ENCODE data around the gene EZH1.
A peak's percentile ranks its signal among the peaks of the same experiment; 100 is the strongest.

Gene EZH1

GRCh38 chr17:42691021-42691545 is 53.8 kb downstream of the EZH1 start:
- no peak overlapping the region for H3K4ac ChIP-seq (ENCODE audit: low read depth in 1 of 2, low read length in 2 of 2)
- H3K27ac ChIP-seq (ENCODE audit: low read length, poor library complexity, severe bottlenecking), result no peak overlapping the region
- H2BK12ac ChIP-seq (ENCODE audit: low read length in 2 of 2), result no peak overlapping the region
- H3K4me3 ChIP-seq (ENCODE audit: insufficient read depth in 1 of 2, low read depth in 1 of 2, low read length in 2 of 2), result no peak overlapping the region
- H4K8ac ChIP-seq (ENCODE audit: low read length), result no peak overlapping the region
- H2BK120ac ChIP-seq (ENCODE audit: low read depth, low read length), result no peak overlapping the region
- no peak overlapping the region for H3K9ac ChIP-seq (ENCODE audit: low read length)
- 93% methylated on average over 12 of the region's 12 CpGs for WGBS
- no peak overlapping the region for H3K4me2 ChIP-seq (ENCODE audit: low read length, poor library complexity, severe bottlenecking)
- no peaks in the 10 kb centered on the region for H3K4me1 ChIP-seq (ENCODE audit: control insufficient read depth, insufficient read depth, low read depth, low read length)
- DNase-seq, result no peak
- no peak overlapping the region for H2BK15ac ChIP-seq (ENCODE audit: low read depth, poor library complexity, severe bottlenecking)
- no peak overlapping the region for H2AK5ac ChIP-seq (ENCODE audit: low read length, severe bottlenecking)
- peak overlapping the region; percentile 41 for H4K91ac ChIP-seq (ENCODE audit: low read length)
- no peaks in the 10 kb centered on the region for H3K27me3 ChIP-seq (ENCODE audit: control insufficient read depth in 1 of 2, insufficient read depth in 1 of 2, low read length in 2 of 2)
- no peak overlapping the region for H3K14ac ChIP-seq (ENCODE audit: low read length in 2 of 2)
- H2AFZ ChIP-seq (ENCODE audit: low read depth, low read length), result no peak overlapping the region
- no peaks in the 10 kb centered on the region for H3K9me3 ChIP-seq (ENCODE audit: control insufficient read depth, low read length)
- no peak overlapping the region for H3K18ac ChIP-seq (ENCODE audit: low read depth in 1 of 2, low read length in 2 of 2)
- H3K36me3 ChIP-seq (ENCODE audit: control insufficient read depth in 1 of 2, insufficient read depth in 2 of 2, low read depth in 1 of 2, low read length in 2 of 2), result peaks cover 70 to 93% of the 10 kb centered on the region in 2 experiments
- H3K79me1 ChIP-seq (replicated peaks; ENCODE audit: low read length, poor library complexity, severe bottlenecking), result peaks cover 6% of the 10 kb centered on the region
- no peak overlapping the region for H2BK5ac ChIP-seq (ENCODE audit: low read depth, low read length, poor library complexity, severe bottlenecking)
- H3K23ac ChIP-seq (ENCODE audit: low read length in 2 of 2), result no peak overlapping the region

DNA sequence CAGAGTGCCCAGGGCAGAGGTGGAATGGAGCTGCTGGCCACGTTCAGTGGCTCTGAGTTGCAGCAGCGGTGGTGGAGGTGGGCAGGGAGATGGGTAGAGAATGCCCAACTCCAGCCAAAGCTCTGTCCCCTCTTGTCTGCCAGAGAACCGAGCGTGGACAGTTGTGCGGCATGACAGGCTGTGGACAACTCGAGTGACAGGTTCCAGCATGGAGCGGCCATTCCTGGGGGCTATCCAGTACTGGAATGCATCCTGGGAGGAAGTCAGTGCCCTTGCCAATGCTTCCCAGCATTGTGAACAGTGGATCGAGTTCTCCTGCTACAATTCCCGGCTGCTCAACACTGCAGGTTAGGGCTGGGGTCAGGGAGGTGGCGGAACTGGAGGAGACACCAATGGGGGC is 54.2 kb downstream of the EZH1 start:
- H3K4ac ChIP-seq (ENCODE audit: low read depth in 1 of 2, low read length in 2 of 2), result no peak overlapping the region
- H3K9me3 ChIP-seq (ENCODE audit: control insufficient read depth, low read length), result no peaks in the 10 kb centered on the region
- no peaks in the 10 kb centered on the region for H3K4me1 ChIP-seq (ENCODE audit: control insufficient read depth, insufficient read depth, low read depth, low read length)
- H3K27ac ChIP-seq (ENCODE audit: low read length, poor library complexity, severe bottlenecking), result no peak overlapping the region
- no peak overlapping the region for H3K4me2 ChIP-seq (ENCODE audit: low read length, poor library complexity, severe bottlenecking)
- no peak overlapping the region for H2BK5ac ChIP-seq (ENCODE audit: low read depth, low read length, poor library complexity, severe bottlenecking)
- no peak overlapping the region for H2BK15ac ChIP-seq (ENCODE audit: low read depth, poor library complexity, severe bottlenecking)
- no peak overlapping the region for H3K9ac ChIP-seq (ENCODE audit: low read length)
- no peak overlapping the region for H2AFZ ChIP-seq (ENCODE audit: low read depth, low read length)
- DNase-seq, result no peak
- H3K4me3 ChIP-seq (ENCODE audit: insufficient read depth in 1 of 2, low read depth in 1 of 2, low read length in 2 of 2), result no peak overlapping the region
- H2AK5ac ChIP-seq (ENCODE audit: low read length, severe bottlenecking), result no peak overlapping the region
- H3K79me1 ChIP-seq (replicated peaks; ENCODE audit: low read length, poor library complexity, severe bottlenecking), result peaks cover 6% of the 10 kb centered on the region
- H3K27me3 ChIP-seq (ENCODE audit: control insufficient read depth in 1 of 2, insufficient read depth in 1 of 2, low read length in 2 of 2), result no peaks in the 10 kb centered on the region
- H3K18ac ChIP-seq (ENCODE audit: low read depth in 1 of 2, low read length in 2 of 2), result no peak overlapping the region
- whole genome bisulfite sequencing, result 92% methylated on average over 10 of the region's 10 CpGs
- H2BK12ac ChIP-seq (ENCODE audit: low read length in 2 of 2), result no peak overlapping the region
- no peak overlapping the region for H4K91ac ChIP-seq (ENCODE audit: low read length)
- H2BK120ac ChIP-seq (ENCODE audit: low read depth, low read length), result no peak overlapping the region
- H3K23ac ChIP-seq (ENCODE audit: low read length in 2 of 2), result no peak overlapping the region
- H3K14ac ChIP-seq (ENCODE audit: low read length in 2 of 2), result no peak overlapping the region
- H4K8ac ChIP-seq (ENCODE audit: low read length), result no peak overlapping the region
- H3K36me3 ChIP-seq (ENCODE audit: control insufficient read depth in 1 of 2, insufficient read depth in 2 of 2, low read depth in 1 of 2, low read length in 2 of 2), result peaks cover 69 to 93% of the 10 kb centered on the region in 2 experiments

GRCh38 chr17:42687707-42688320 is 57.0 kb downstream of the EZH1 start:
- H3K4me1 ChIP-seq (ENCODE audit: control insufficient read depth, insufficient read depth, low read depth, low read length), result peaks cover 9% of the 10 kb centered on the region
- no peak overlapping the region for H2BK120ac ChIP-seq (ENCODE audit: low read depth, low read length)
- H2AK5ac ChIP-seq (ENCODE audit: low read length, severe bottlenecking), result no peak overlapping the region
- 89% methylated on average over 27 of the region's 27 CpGs for WGBS
- H3K9me3 ChIP-seq (ENCODE audit: control insufficient read depth, low read length), result no peaks in the 10 kb centered on the region
- no peaks in the 10 kb centered on the region for H3K27me3 ChIP-seq (ENCODE audit: control insufficient read depth in 1 of 2, insufficient read depth in 1 of 2, low read length in 2 of 2)
- H2AFZ ChIP-seq (ENCODE audit: low read depth, low read length), result no peak overlapping the region
- H3K18ac ChIP-seq (ENCODE audit: low read depth in 1 of 2, low read length in 2 of 2), result no peak overlapping the region
- DNase-seq, result no peak
- H2BK5ac ChIP-seq (ENCODE audit: low read depth, low read length, poor library complexity, severe bottlenecking), result no peak overlapping the region
- H3K27ac ChIP-seq (ENCODE audit: low read length, poor library complexity, severe bottlenecking), result no peak overlapping the region
- no peak overlapping the region for H4K91ac ChIP-seq (ENCODE audit: low read length)
- no peak overlapping the region for H2BK12ac ChIP-seq (ENCODE audit: low read length in 2 of 2)
- no peak overlapping the region for H3K4ac ChIP-seq (ENCODE audit: low read depth in 1 of 2, low read length in 2 of 2)
- H3K4me3 ChIP-seq (ENCODE audit: insufficient read depth in 1 of 2, low read depth in 1 of 2, low read length in 2 of 2), result no peak overlapping the region
- H2BK15ac ChIP-seq (ENCODE audit: low read depth, poor library complexity, severe bottlenecking), result no peak overlapping the region
- no peak overlapping the region for H4K8ac ChIP-seq (ENCODE audit: low read length)
- H3K14ac ChIP-seq (ENCODE audit: low read length in 2 of 2), result no peak overlapping the region
- no peak overlapping the region for H3K9ac ChIP-seq (ENCODE audit: low read length)
- peaks cover 5% of the 10 kb centered on the region for H3K79me1 ChIP-seq (replicated peaks; ENCODE audit: low read length, poor library complexity, severe bottlenecking)
- no peak overlapping the region for H3K23ac ChIP-seq (ENCODE audit: low read length in 2 of 2)
- no peak overlapping the region for H3K4me2 ChIP-seq (ENCODE audit: low read length, poor library complexity, severe bottlenecking)
- peaks cover 64 to 78% of the 10 kb centered on the region in 2 experiments for H3K36me3 ChIP-seq (ENCODE audit: control insufficient read depth in 1 of 2, insufficient read depth in 2 of 2, low read depth in 1 of 2, low read length in 2 of 2)

- DNase-seq, result no peak
- Histone ChIP-seq H3K4me2 (ENCODE audit: low read length, poor library complexity, severe bottlenecking) (no peak overlapping the region), H2AFZ (ENCODE audit: low read depth, low read length) (no peak overlapping the region), H3K4me3 (ENCODE audit: insufficient read depth in 1 of 2, low read depth in 1 of 2, low read length in 2 of 2) (no peak overlapping the region), H4K91ac (ENCODE audit: low read length) (no peak overlapping the region), H2BK120ac (ENCODE audit: low read depth, low read length) (no peak overlapping the region), H3K4me1 (ENCODE audit: control insufficient read depth, insufficient read depth, low read depth, low read length) (peaks cover 10% of the 10 kb centered on the region), H4K8ac (ENCODE audit: low read length) (no peak overlapping the region), H3K79me1 (replicated peaks; ENCODE audit: low read length, poor library complexity, severe bottlenecking) (peaks cover 6% of the 10 kb centered on the region), H3K18ac (ENCODE audit: low read depth in 1 of 2, low read length in 2 of 2) (no peak overlapping the region), H2AK5ac (ENCODE audit: low read length, severe bottlenecking) (no peak overlapping the region), H3K27ac (ENCODE audit: low read length, poor library complexity, severe bottlenecking) (no peak overlapping the region), H3K23ac (ENCODE audit: low read length in 2 of 2) (no peak overlapping the region), H3K4ac (ENCODE audit: low read depth in 1 of 2, low read length in 2 of 2) (no peak overlapping the region), H3K36me3 (ENCODE audit: control insufficient read depth in 1 of 2, insufficient read depth in 2 of 2, low read depth in 1 of 2, low read length in 2 of 2) (peaks cover 55 to 66% of the 10 kb centered on the region in 2 experiments), H3K9ac (ENCODE audit: low read length) (no peak overlapping the region), H2BK12ac (ENCODE audit: low read length in 2 of 2) (no peak overlapping the region), H2BK15ac (ENCODE audit: low read depth, poor library complexity, severe bottlenecking) (no peak overlapping the region), H3K27me3 (ENCODE audit: control insufficient read depth in 1 of 2, insufficient read depth in 1 of 2, low read length in 2 of 2) (no peaks in the 10 kb centered on the region), H3K9me3 (ENCODE audit: control insufficient read depth, low read length) (no peaks in the 10 kb centered on the region), H3K14ac (ENCODE audit: low read length in 2 of 2) (no peak overlapping the region), H2BK5ac (ENCODE audit: low read depth, low read length, poor library complexity, severe bottlenecking) (no peak overlapping the region)
- 97% methylated on average over 32 of the region's 32 CpGs for WGBS
Observed at GRCh38 chr17:42686520-42687128, 58.2 kb downstream of the EZH1 start.

Measured in mesenchymal stem cell (in vitro differentiated cells and primary cell).